Measurements from ENCODE around the gene TPST1.

DNA sequence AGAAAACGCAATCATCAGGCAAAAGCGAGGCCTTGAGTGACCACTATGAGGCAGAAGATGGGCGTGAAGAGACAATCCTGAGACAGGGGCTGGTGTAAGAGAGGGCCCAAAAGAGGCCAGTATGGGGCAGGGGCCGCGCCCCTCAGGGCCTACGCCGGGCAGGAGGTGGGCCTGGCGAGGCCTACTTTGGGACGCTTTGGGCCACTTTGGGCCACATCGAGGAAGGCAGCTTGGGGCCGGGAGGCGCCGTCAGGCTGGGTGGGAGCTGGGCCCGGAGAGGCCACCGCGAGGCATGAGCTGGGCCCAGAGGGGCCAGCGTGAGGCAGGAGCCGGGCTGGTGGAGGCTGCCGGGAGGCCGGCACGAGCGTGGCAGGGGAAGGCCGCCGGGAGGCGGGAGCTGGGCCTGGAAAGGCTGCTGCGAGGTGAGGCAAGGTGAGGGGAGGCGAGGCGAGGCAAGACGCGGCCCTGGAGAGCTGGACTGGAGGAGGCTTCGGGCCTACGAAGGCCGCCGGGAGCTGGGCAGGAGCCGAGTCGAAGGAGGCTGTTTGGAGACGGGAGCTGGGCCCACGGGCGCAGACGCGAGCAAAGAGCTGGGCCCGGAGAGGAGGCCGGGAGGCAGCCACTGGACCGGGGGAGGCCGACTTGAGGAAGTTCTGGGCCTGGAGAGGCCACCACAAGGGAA, 171.3 kb downstream of the TPST1 start:
- TF ChIP-seq, protein P1, sequence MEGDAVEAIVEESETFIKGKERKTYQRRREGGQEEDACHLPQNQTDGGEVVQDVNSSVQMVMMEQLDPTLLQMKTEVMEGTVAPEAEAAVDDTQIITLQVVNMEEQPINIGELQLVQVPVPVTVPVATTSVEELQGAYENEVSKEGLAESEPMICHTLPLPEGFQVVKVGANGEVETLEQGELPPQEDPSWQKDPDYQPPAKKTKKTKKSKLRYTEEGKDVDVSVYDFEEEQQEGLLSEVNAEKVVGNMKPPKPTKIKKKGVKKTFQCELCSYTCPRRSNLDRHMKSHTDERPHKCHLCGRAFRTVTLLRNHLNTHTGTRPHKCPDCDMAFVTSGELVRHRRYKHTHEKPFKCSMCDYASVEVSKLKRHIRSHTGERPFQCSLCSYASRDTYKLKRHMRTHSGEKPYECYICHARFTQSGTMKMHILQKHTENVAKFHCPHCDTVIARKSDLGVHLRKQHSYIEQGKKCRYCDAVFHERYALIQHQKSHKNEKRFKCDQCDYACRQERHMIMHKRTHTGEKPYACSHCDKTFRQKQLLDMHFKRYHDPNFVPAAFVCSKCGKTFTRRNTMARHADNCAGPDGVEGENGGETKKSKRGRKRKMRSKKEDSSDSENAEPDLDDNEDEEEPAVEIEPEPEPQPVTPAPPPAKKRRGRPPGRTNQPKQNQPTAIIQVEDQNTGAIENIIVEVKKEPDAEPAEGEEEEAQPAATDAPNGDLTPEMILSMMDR (IDR thresholded peaks at IDR 0.05) = no peak
- TF ChIP-seq POLR2A (IDR thresholded peaks at IDR 0.05) = no peak

All from Peyer's patch (tissue), 4 donors.